IMR-90 (cell line): ENCODE data around the gene L3MBTL2. TPM values are rescaled to one million over a fixed set of nuclear protein-coding genes. Genes with fewer than 3 reads are reported as not detected.
A peak's percentile ranks its signal among the peaks of the same experiment; 100 is the strongest.

Experiments used
- ATAC-seq: fragments of 200-7000 bp; cut with Tn5 transposase; 2 replicates; pipeline ENCODE4 v1.9.1; 2020; ENCODE audit warnings: low read depth, mild to moderate bottlenecking, moderate library complexity
- BruUV-seq: library from RNA; stranded (reverse); fragments of 400-500 nt; replicated peaks from 2 replicates; lab custom pipeline; 2021; lab: Mats Ljungman, UMichigan
- CTCF ChIA-PET: fragments of 300-600 bp; formaldehyde crosslinking; extraction: SDS; loops from one replicate; lab custom pipeline; 2021; ENCODE audit warnings: antibody characterized with exemption; lab: Yijun Ruan, JAX
- POLR2A ChIA-PET: fragments of 300-600 bp; sonication (Branson Sonifier 250); formaldehyde crosslinking; loops from one replicate; lab custom pipeline; 2022; ENCODE audit warnings: antibody characterized with exemption; ENCODE audit not compliant: unreplicated experiment; lab: Charles Lee
- DNase-seq: peaks from one replicate; pipeline ENCODE4 v3.0.0; 2013
- H2AFZ ChIP-seq: replicated peaks from 2 replicates; pipeline ENCODE3; 2013; ENCODE audit warnings: low read length, mild to moderate bottlenecking; ENCODE audit not compliant: poor library complexity
- H2AK5ac ChIP-seq: 2 replicates; pipeline ENCODE4 v1.6.1; 2013; ENCODE audit warnings: low read depth, low read length, inconsistent platforms
- H2AK9ac ChIP-seq: replicated peaks from 2 replicates; pipeline ENCODE3; 2013; ENCODE audit warnings: mild to moderate bottlenecking, low read depth, low read length, moderate library complexity; ENCODE audit not compliant: poor library complexity
- H2BK120ac ChIP-seq: 2 replicates; pipeline ENCODE4 v1.6.1; 2013; ENCODE audit warnings: low read depth, low read length, inconsistent platforms
- H2BK15ac ChIP-seq: 3 replicates; pipeline ENCODE4 v1.6.1; 2013; ENCODE audit warnings: low read depth, low read length, inconsistent platforms
- H2BK20ac ChIP-seq: 2 replicates; pipeline ENCODE4 v1.6.1; 2013; ENCODE audit warnings: low read depth, mild to moderate bottlenecking, inconsistent platforms, low read length, moderate library complexity
- H2BK5ac ChIP-seq: 2 replicates; pipeline ENCODE4 v1.6.1; 2013; ENCODE audit warnings: mild to moderate bottlenecking, low read depth, low read length, inconsistent platforms; ENCODE audit not compliant: poor library complexity, severe bottlenecking
- H3K14ac ChIP-seq: replicated peaks from 2 replicates; pipeline ENCODE4 v1.6.1; 2013; ENCODE audit warnings: low read depth, low read length, inconsistent platforms
- H3K18ac ChIP-seq: 2 replicates; pipeline ENCODE4 v1.6.1; 2013; ENCODE audit warnings: low read depth, low read length, control low read depth
- H3K23ac ChIP-seq: 2 replicates; pipeline ENCODE4 v1.6.1; 2013; ENCODE audit warnings: low read depth, low read length, inconsistent platforms
- H3K27ac ChIP-seq: 2 replicates; pipeline ENCODE4 v1.5.1; 2013; ENCODE audit warnings: mild to moderate bottlenecking, control low read depth, low read length; ENCODE audit not compliant: insufficient read depth
- H3K27me3 ChIP-seq: 2 replicates; pipeline ENCODE4 v1.6.1; 2013; ENCODE audit warnings: low read length; ENCODE audit not compliant: control insufficient read depth, insufficient read depth
- H3K36me3 ChIP-seq: 2 replicates; pipeline ENCODE4 v1.6.1; 2013; ENCODE audit warnings: low read length, mixed read lengths; ENCODE audit not compliant: control insufficient read depth, insufficient read depth
- H3K4ac ChIP-seq: 2 replicates; pipeline ENCODE4 v1.6.1; 2013; ENCODE audit warnings: low read depth, low read length, inconsistent platforms
- H3K4me1 ChIP-seq: 2 replicates; pipeline ENCODE4 v1.6.1; 2013; ENCODE audit warnings: low read length, mixed read lengths; ENCODE audit not compliant: control insufficient read depth, insufficient read depth
- H3K4me2 ChIP-seq: 2 replicates; pipeline ENCODE4 v1.6.1; 2013; ENCODE audit warnings: low read depth, mild to moderate bottlenecking, control low read depth, low read length, moderate library complexity
- H3K4me3 ChIP-seq: 2 replicates; pipeline ENCODE4 v1.5.1; 2013; ENCODE audit warnings: low read depth, mild to moderate bottlenecking, control low read depth, low read length, moderate library complexity; ENCODE audit not compliant: insufficient read depth
- H3K56ac ChIP-seq: 2 replicates; pipeline ENCODE4 v1.6.1; 2013; ENCODE audit warnings: low read length, inconsistent platforms; ENCODE audit not compliant: insufficient read depth; ENCODE audit errors: extremely low read depth
- H3K79me1 ChIP-seq, 2 experiments: 2 replicates each; pipeline ENCODE4 v1.6.1; 2013; ENCODE audit warnings: low read length in 2 of 2, inconsistent platforms in 1 of 2, low read depth in 1 of 2
- H3K9ac ChIP-seq: 2 replicates; pipeline ENCODE4 v1.6.1; 2013; ENCODE audit warnings: low read depth, low read length, control low read depth
- H3K9me1 ChIP-seq: 2 replicates; pipeline ENCODE4 v1.6.1; 2013; ENCODE audit warnings: low read length, inconsistent platforms; ENCODE audit not compliant: insufficient read depth
- H3K9me3 ChIP-seq: 2 replicates; pipeline ENCODE4 v1.6.1; 2013; ENCODE audit warnings: low read length; ENCODE audit not compliant: control insufficient read depth, insufficient read depth
- H4K20me1 ChIP-seq: 2 replicates; pipeline ENCODE4 v1.6.1; 2013; ENCODE audit warnings: low read length, inconsistent platforms; ENCODE audit not compliant: insufficient read depth
- H4K5ac ChIP-seq: 2 replicates; pipeline ENCODE4 v1.6.1; 2013; ENCODE audit warnings: mild to moderate bottlenecking, low read depth, low read length, control low read depth
- H4K8ac ChIP-seq, 2 experiments: 2 replicates each; pipeline ENCODE4 v1.6.1; 2013; ENCODE audit warnings: low read depth in 2 of 2, low read length in 2 of 2, control low read depth in 1 of 2, inconsistent platforms in 1 of 2
- H4K91ac ChIP-seq: 2 replicates; pipeline ENCODE4 v1.6.1; 2013; ENCODE audit warnings: low read depth, low read length, inconsistent platforms; ENCODE audit not compliant: insufficient read depth
- CEBPB ChIP-seq: IDR thresholded peaks from 2 replicates; pipeline ENCODE4 v1.6.1; 2012; ENCODE audit warnings: low read depth, low read length, improper control_type of control experiment
- MAZ ChIP-seq: IDR thresholded peaks from 2 replicates; pipeline ENCODE4 v1.6.1; 2012; ENCODE audit warnings: low read depth, mild to moderate bottlenecking, low read length, improper control_type of control experiment, moderate library complexity, borderline replicate concordance
- MXI1 ChIP-seq: IDR thresholded peaks from 2 replicates; pipeline ENCODE4 v1.6.1; 2012; ENCODE audit warnings: low read depth, mild to moderate bottlenecking, low read length, moderate library complexity, borderline replicate concordance
- NFE2L2 ChIP-seq: fragments of 150-350 bp; IDR thresholded peaks from 2 replicates; pipeline ENCODE4 v1.6.1; 2016; ENCODE audit warnings: low read depth, mild to moderate bottlenecking, low read length
- POLR2A ChIP-seq: IDR thresholded peaks from 2 replicates; pipeline ENCODE4 v1.6.1; 2012; ENCODE audit warnings: mild to moderate bottlenecking, low read depth, low read length
- WGBS, 2 experiments: methylation state at CpG; one replicate each; pipeline versions ENCODE4 v1.1.5 to v1.1.7; 2013; ENCODE audit warnings: missing lambda C conversion rate in 2 of 2; ENCODE audit not compliant: insufficient read length in 1 of 2; ENCODE audit errors: extremely low coverage in 2 of 2; 5-methylcytosine and 5-hydroxymethylcytosine counted together
- dilution Hi-C: fragments of 300-500 bp; cut with HindIII; formaldehyde crosslinking; loops from one replicate; pipeline ENCODE4 v1.14.3; 2018; ENCODE audit warnings: low sequenced_read_pairs; ENCODE audit not compliant: unreplicated experiment
- in situ Hi-C: fragments of 300-500 bp; cut with MboI; formaldehyde crosslinking; loops from 3 replicates; pipeline ENCODE4 v1.14.3; 2019; ENCODE audit warnings: low sequenced_read_pairs, inconsistent platforms, mixed read lengths
- intact Hi-C: fragments of 100-400 bp; cut with micrococcal nuclease; formaldehyde crosslinking; loops from 2 replicates; pipeline ENCODE4 v1.10.0; 2022
- polyA plus RNA-seq, 3 experiments: library from polyadenylated mRNA; depleted of rRNA; stranded (reverse); fragments of >200 nt; gene quantifications; 2 replicates each; pipeline ENCODE4 v1.2.3, GENCODE V29; 2012; ENCODE audit warnings: low replicate concordance in 1 of 3
- total RNA-seq: library from RNA; depleted of rRNA; stranded (reverse); fragments of >200 nt; gene quantifications from 2 replicates; pipeline ENCODE4 v1.2.3, GENCODE V29; 2012
- TF ChIP-seq, protein P1 (sequence below): conservative IDR thresholded peaks from 2 replicates; pipeline ENCODE4 v1.5.1; 2012; ENCODE audit warnings: mild to moderate bottlenecking, low read depth, low read length, improper control_type of control experiment
- TF ChIP-seq, protein P2 (sequence below): fragments of 150-350 bp; IDR thresholded peaks from 2 replicates; pipeline ENCODE4 v1.6.1; 2017; ENCODE audit warnings: mild to moderate bottlenecking, antibody characterized with exemption, low read length, low read depth

Gene L3MBTL2
- total and polyA plus RNA-seq, 2 of the 4 experiments (the other 2 are of a cell fraction): 20.6 to 25.1 TPM

DNA sequence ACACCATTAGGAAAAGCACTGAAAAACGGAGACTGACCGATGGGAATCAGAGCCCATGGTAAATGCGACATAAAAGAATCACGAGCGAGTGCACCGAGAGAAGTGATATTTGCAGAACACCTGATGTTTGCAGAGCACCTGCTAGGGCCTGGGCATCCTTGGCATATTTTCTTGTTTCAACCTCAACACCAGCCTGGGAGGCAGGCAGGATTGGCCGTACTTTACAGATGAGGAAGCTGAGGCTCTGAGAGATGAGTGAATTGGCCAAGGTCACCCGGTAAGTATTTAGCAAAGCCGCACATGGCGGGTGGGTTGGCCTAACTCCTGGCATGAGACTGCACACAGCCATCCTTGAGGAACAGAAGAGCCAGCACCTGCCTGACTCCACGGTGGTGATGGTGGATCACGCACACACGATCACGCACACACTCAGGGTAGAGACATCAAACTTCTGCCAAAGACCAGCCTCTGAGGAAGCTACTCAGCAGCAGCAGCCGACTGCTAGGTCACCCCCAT lies 57.2 kb downstream of the L3MBTL2 start:
- no peak overlapping the region for H3K4me3 ChIP-seq
- BruUV-seq: no TSS peak
- H3K14ac ChIP-seq: no peak overlapping the region
- no peak overlapping the region for H2AK5ac ChIP-seq
- no peak overlapping the region for H4K91ac ChIP-seq
- DNase-seq (no peak), ATAC-seq (no peak)
- H2AK9ac ChIP-seq: no peak overlapping the region
- no peak for TF ChIP-seq MXI1
- TF ChIP-seq, protein P1, sequence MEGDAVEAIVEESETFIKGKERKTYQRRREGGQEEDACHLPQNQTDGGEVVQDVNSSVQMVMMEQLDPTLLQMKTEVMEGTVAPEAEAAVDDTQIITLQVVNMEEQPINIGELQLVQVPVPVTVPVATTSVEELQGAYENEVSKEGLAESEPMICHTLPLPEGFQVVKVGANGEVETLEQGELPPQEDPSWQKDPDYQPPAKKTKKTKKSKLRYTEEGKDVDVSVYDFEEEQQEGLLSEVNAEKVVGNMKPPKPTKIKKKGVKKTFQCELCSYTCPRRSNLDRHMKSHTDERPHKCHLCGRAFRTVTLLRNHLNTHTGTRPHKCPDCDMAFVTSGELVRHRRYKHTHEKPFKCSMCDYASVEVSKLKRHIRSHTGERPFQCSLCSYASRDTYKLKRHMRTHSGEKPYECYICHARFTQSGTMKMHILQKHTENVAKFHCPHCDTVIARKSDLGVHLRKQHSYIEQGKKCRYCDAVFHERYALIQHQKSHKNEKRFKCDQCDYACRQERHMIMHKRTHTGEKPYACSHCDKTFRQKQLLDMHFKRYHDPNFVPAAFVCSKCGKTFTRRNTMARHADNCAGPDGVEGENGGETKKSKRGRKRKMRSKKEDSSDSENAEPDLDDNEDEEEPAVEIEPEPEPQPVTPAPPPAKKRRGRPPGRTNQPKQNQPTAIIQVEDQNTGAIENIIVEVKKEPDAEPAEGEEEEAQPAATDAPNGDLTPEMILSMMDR: no peak
- no peak for TF ChIP-seq NFE2L2
- TF ChIP-seq MAZ: no peak
- TF ChIP-seq, protein P2, sequence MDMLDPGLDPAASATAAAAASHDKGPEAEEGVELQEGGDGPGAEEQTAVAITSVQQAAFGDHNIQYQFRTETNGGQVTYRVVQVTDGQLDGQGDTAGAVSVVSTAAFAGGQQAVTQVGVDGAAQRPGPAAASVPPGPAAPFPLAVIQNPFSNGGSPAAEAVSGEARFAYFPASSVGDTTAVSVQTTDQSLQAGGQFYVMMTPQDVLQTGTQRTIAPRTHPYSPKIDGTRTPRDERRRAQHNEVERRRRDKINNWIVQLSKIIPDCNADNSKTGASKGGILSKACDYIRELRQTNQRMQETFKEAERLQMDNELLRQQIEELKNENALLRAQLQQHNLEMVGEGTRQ: no peak
- no peak for TF ChIP-seq POLR2A
- no peak for TF ChIP-seq CEBPB
- no peak overlapping the region for H3K56ac ChIP-seq
- H2BK20ac ChIP-seq: no peak overlapping the region
- H4K5ac ChIP-seq: no peak overlapping the region
- no peak overlapping the region for H3K18ac ChIP-seq
- peaks cover 2% of the 10 kb centered on the region; the same call in 1 of the 2 replicates for H3K4me1 ChIP-seq
- H2AFZ ChIP-seq: no peak overlapping the region
- intact Hi-C loops: no loop called here
- WGBS, 2 experiments: 100% methylated on average over 8 of the region's 15 CpGs; no CpG with 5 or more reads in 1 of the 2 experiments
- H3K27me3 ChIP-seq: no peaks in the 10 kb centered on the region
- H2BK120ac ChIP-seq: no peak overlapping the region
- H3K4me2 ChIP-seq: no peak overlapping the region
- H3K79me1 ChIP-seq: peaks cover 51 to 83% of the 10 kb centered on the region in 2 experiments
- H3K9ac ChIP-seq: no peak overlapping the region
- no peak overlapping the region for H2BK15ac ChIP-seq
- peaks cover 35% of the 10 kb centered on the region for H4K20me1 ChIP-seq
- H4K8ac ChIP-seq: no peak overlapping the region
- H3K27ac ChIP-seq: no peak overlapping the region
- ChIA-PET CTCF (no interaction called here), POLR2A (no interaction called here)
- peaks cover 76% of the 10 kb centered on the region for H3K36me3 ChIP-seq
- H2BK5ac ChIP-seq: no peak overlapping the region
- in situ Hi-C loops: no loop called here
- dilution Hi-C loops: no loop called here
- H3K9me1 ChIP-seq: peaks cover 25% of the 10 kb centered on the region
- no peak overlapping the region for H3K4ac ChIP-seq
- 0 out of 2 replicates have a peak overlapping the region, but pooled peaks have one; percentile 31 for H3K23ac ChIP-seq
- no peaks in the 10 kb centered on the region for H3K9me3 ChIP-seq
